ENCODE measurements around the gene PDE7B. TPM values are rescaled to one million over a fixed set of nuclear protein-coding genes. Genes with fewer than 3 reads are reported as not detected.

Gene PDE7B
- total and polyA plus RNA-seq, 2 donors (not counting 1 experiment from before 2014, with no cell fraction given): 2.6 to 7.5 TPM

DNA sequence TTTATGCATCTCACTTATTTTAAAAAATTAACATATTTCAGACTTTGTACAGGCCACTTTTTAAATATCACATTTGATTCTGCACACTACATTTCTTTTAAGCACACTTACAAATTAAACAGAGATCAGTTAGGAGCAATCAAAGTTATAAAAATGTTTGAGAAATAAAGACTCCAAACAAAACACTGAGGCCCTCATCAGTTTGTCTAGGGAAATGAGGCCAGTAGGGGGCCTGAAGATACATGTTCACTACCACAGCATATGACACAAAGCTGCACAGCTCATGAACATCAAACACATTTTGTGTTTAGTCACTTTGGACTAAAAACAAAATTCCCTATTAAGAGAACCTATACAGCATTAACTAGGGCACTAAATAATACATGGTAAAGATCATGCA, 180.5 kb downstream of the PDE7B start:
- Mint-ChIP-seq H3K27ac (no peak overlapping the region), H3K4me3 (no peak overlapping the region), H3K4me1 (peaks cover under 1% of the 10 kb centered on the region), H3K27me3 (no peaks in the 10 kb centered on the region), H3K9me3 (ENCODE audit: insufficient read depth) (no peaks in the 10 kb centered on the region)
- Histone ChIP-seq H3K4me1 (ENCODE audit: control insufficient read depth in 2 of 2, insufficient read depth in 2 of 2, low read length in 2 of 2) (no peaks in the 10 kb centered on the region), H4K20me1 (ENCODE audit: control insufficient read depth, insufficient read depth, low read length, poor library complexity, severe bottlenecking) (no peaks in the 10 kb centered on the region), H3K4me3 (ENCODE audit: control extremely low read depth in 1 of 5, extremely low read depth in 1 of 5, insufficient read depth in 1 of 5, low read depth in 2 of 5, low read length in 4 of 5) (no peak overlapping the region), H3K27me3 (replicated peaks in 1 of 4; ENCODE audit: control extremely low read depth in 1 of 4, control insufficient read depth in 3 of 4, insufficient read depth in 4 of 4, low read length in 3 of 4) (no peaks in the 10 kb centered on the region), H3K36me3 (replicated peaks in 1 of 2; ENCODE audit: control extremely low read depth in 1 of 2, control insufficient read depth in 1 of 2, extremely low read depth in 1 of 2, insufficient read depth in 2 of 2, low read length in 1 of 2) (no peaks in the 10 kb centered on the region), H3K27ac (ENCODE audit: low read length in 2 of 2) (no peak overlapping the region), H3K4me2 (replicated peaks; ENCODE audit: low read depth, low read length, poor library complexity, severe bottlenecking) (no peak overlapping the region), H2AFZ (ENCODE audit: insufficient read depth, low read depth, low read length, poor library complexity, severe bottlenecking) (no peak overlapping the region), H3K79me2 (ENCODE audit: control insufficient read depth, insufficient read depth, low read length) (no peaks in the 10 kb centered on the region), H3K9ac (ENCODE audit: low read length) (no peak overlapping the region), H3K9me3 (ENCODE audit: control extremely low read depth in 1 of 3, control insufficient read depth in 2 of 3, insufficient read depth in 1 of 3, low read length in 2 of 3) (no peaks in the 10 kb centered on the region)
- ChIA-PET CTCF (no interaction called here), POLR2A (no interaction called here)
- no peak for TF ChIP-seq EZH2 (IDR thresholded peaks at IDR 0.05; ENCODE audit: borderline replicate concordance, insufficient read depth, low read depth, low read length, poor library complexity, severe bottlenecking)
- TF ChIP-seq, protein P1, sequence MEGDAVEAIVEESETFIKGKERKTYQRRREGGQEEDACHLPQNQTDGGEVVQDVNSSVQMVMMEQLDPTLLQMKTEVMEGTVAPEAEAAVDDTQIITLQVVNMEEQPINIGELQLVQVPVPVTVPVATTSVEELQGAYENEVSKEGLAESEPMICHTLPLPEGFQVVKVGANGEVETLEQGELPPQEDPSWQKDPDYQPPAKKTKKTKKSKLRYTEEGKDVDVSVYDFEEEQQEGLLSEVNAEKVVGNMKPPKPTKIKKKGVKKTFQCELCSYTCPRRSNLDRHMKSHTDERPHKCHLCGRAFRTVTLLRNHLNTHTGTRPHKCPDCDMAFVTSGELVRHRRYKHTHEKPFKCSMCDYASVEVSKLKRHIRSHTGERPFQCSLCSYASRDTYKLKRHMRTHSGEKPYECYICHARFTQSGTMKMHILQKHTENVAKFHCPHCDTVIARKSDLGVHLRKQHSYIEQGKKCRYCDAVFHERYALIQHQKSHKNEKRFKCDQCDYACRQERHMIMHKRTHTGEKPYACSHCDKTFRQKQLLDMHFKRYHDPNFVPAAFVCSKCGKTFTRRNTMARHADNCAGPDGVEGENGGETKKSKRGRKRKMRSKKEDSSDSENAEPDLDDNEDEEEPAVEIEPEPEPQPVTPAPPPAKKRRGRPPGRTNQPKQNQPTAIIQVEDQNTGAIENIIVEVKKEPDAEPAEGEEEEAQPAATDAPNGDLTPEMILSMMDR (IDR thresholded peaks at IDR 0.05): no peak
- DNase-seq (no peak), ATAC-seq (ENCODE audit: low read depth) (no peak)
- intact Hi-C loops (cut with micrococcal nuclease): loop anchor here (10.0 kb wide), 1 partner anchor 357 kb away; no protein-coding TSS in a partner anchor

DNA sequence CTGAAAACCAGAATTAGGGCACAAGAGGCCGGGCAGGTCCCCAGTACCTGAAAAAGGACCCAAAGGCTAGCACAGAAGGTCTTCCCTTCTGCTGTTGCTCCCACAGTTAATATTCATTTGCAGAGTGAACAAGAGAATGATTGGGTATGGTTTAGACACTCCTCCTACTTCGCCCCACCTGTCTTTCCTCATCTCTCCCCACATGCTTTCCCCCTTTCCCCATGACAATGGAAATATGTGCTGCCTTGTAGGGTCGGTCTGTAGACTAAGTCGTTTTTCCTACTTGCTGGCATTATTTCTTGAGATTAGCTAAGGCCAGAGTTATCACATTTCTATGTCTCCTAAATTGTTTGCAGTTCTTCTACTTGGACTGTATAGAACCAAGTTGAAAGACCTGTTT, 181.9 kb downstream of the PDE7B start:
- H3K27ac ChIP-seq (ENCODE audit: low read length in 2 of 2): no peak overlapping the region
- no peaks in the 10 kb centered on the region for H4K20me1 ChIP-seq (ENCODE audit: control insufficient read depth, insufficient read depth, low read length, poor library complexity, severe bottlenecking)
- ATAC-seq (ENCODE audit: low read depth) (no peak), DNase-seq (no peak)
- H3K27me3 ChIP-seq (replicated peaks in 1 of 4; ENCODE audit: control extremely low read depth in 1 of 4, control insufficient read depth in 3 of 4, insufficient read depth in 4 of 4, low read length in 3 of 4): no peaks in the 10 kb centered on the region
- no peak overlapping the region for H3K9ac ChIP-seq (ENCODE audit: low read length)
- no peak overlapping the region for H2AFZ ChIP-seq (ENCODE audit: insufficient read depth, low read depth, low read length, poor library complexity, severe bottlenecking)
- intact Hi-C loops (cut with micrococcal nuclease): loop anchor here (10.0 kb wide), 1 partner anchor 359 kb away; no protein-coding TSS in a partner anchor
- Mint-ChIP-seq H3K4me3 (no peak overlapping the region), H3K9me3 (ENCODE audit: insufficient read depth) (no peaks in the 10 kb centered on the region), H3K4me1 (peaks cover 9% of the 10 kb centered on the region), H3K27me3 (no peaks in the 10 kb centered on the region), H3K27ac (no peak overlapping the region)
- no CpG with 5 or more reads among the region's 4 CpGs for WGBS (ENCODE audit: insufficient coverage)
- H3K36me3 ChIP-seq (replicated peaks in 1 of 2; ENCODE audit: control extremely low read depth in 1 of 2, control insufficient read depth in 1 of 2, extremely low read depth in 1 of 2, insufficient read depth in 2 of 2, low read length in 1 of 2): no peaks in the 10 kb centered on the region
- no peak overlapping the region for H3K4me2 ChIP-seq (replicated peaks; ENCODE audit: low read depth, low read length, poor library complexity, severe bottlenecking)
- ChIA-PET CTCF (interaction anchor here (1.1 kb wide), 1 partner anchor 193 kb away, joined by 4 read pairs; no protein-coding TSS in a partner anchor), POLR2A (no interaction called here)
- TF ChIP-seq, protein P1 (IDR thresholded peaks at IDR 0.05): no peak
- no peak for TF ChIP-seq EZH2 (IDR thresholded peaks at IDR 0.05; ENCODE audit: borderline replicate concordance, insufficient read depth, low read depth, low read length, poor library complexity, severe bottlenecking)
- no peaks in the 10 kb centered on the region for H3K9me3 ChIP-seq (ENCODE audit: control extremely low read depth in 1 of 3, control insufficient read depth in 2 of 3, insufficient read depth in 1 of 3, low read length in 2 of 3)
- no peak overlapping the region for H3K4me3 ChIP-seq (ENCODE audit: control extremely low read depth in 1 of 5, extremely low read depth in 1 of 5, insufficient read depth in 1 of 5, low read depth in 2 of 5, low read length in 4 of 5)
- no peaks in the 10 kb centered on the region for H3K79me2 ChIP-seq (ENCODE audit: control insufficient read depth, insufficient read depth, low read length)
- H3K4me1 ChIP-seq (ENCODE audit: control insufficient read depth in 2 of 2, insufficient read depth in 2 of 2, low read length in 2 of 2): peaks cover 8 to 9% of the 10 kb centered on the region in 2 donors
